Activated CD4-positive, alpha-beta T cell treated with anti-CD3 and anti-CD28 coated beads for 36 hours (primary cell): ENCODE data around the gene YIPF2. TPM values are rescaled to one million over a fixed set of nuclear protein-coding genes. Genes with fewer than 3 reads are reported as not detected.
"Not testable (repeated sequence)": the region's sequence is repeated elsewhere in the genome, so short reads cannot be mapped to it uniquely, and the experiment has no call there.

Experiments
- ATAC-seq: fragments of 200-7000 bp; cut with Tn5 transposase; one replicate; pipeline ENCODE4 v1.10.0; 2021; ENCODE audit warnings: mild to moderate bottlenecking, moderate library complexity
- CTCF ChIA-PET: fragments of 350-600 bp; sonication (Branson Sonifier 250); formaldehyde crosslinking; loops from one replicate; lab custom pipeline; 2021; ENCODE audit warnings: antibody characterized with exemption; lab: Charles Lee
- POLR2A ChIA-PET: fragments of 350-600 bp; sonication (Branson Sonifier 250); formaldehyde crosslinking; loops from one replicate; lab custom pipeline; 2021; ENCODE audit warnings: antibody characterized with exemption, inconsistent platforms; lab: Charles Lee
- DNase-seq: peaks from one replicate; pipeline ENCODE4 v3.0.0-alpha.2; 2020
- H3K27ac Mint-ChIP-seq: one replicate; pipeline ENCODE4 v1.8.0; 2021; ENCODE audit warnings: mixed read lengths
- H3K27me3 Mint-ChIP-seq: one replicate; pipeline ENCODE4 v1.8.0; 2021; ENCODE audit warnings: mixed read lengths
- H3K36me3 Mint-ChIP-seq: one replicate; pipeline ENCODE4 v1.8.0; 2021; ENCODE audit warnings: low read depth, mixed read lengths
- H3K4me1 Mint-ChIP-seq: one replicate; pipeline ENCODE4 v1.8.0; 2021; ENCODE audit warnings: mixed read lengths
- H3K4me3 Mint-ChIP-seq: one replicate; pipeline ENCODE4 v1.8.0; 2021; ENCODE audit warnings: mild to moderate bottlenecking, moderate library complexity, mixed read lengths
- H3K9me3 Mint-ChIP-seq: one replicate; pipeline ENCODE4 v1.8.0; 2021; ENCODE audit warnings: low read depth, mixed read lengths
- intact Hi-C, 2 experiments: fragments of 100-400 bp; cut with DNase I in 1 of 2; cut with micrococcal nuclease in 1 of 2; formaldehyde crosslinking; loops; one replicate each; pipeline versions ENCODE4 v1.14.2 to v1.15.1; 2022 to 2024; cut with DNase I, micrococcal nuclease
- total RNA-seq, 2 experiments: library from RNA; stranded (reverse); gene quantifications; one replicate each; pipeline ENCODE4 v1.2.3, GENCODE V29; 2021

Gene YIPF2
- total RNA-seq, 2 experiments from 2014 or later = 15.8 to 21.3 TPM

DNA sequence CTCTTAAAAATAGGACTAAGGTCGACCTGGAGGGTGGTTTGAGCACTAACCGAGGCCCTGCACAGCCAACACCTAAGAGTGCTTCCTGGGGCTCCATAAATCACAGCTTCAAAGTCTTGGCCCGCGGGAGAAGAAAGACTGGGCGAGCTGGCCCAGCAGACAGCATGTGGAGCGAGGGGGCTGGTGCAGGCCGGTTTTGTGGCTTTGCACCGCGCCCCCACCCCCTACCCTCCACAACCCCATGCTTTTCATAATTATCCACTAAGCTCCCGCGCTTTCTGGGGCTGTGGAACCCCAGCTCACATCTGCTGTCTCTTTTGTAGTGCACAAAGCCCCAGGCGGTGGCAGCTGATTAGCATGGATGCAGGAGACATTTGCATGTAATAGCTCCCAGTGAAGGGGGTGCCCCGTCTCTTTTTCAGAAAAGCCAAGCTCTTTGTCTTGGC, 40.0 kb downstream of the YIPF2 start:
- H3K4me1 Mint-ChIP-seq = no peaks in the 10 kb centered on the region
- intact Hi-C loops = no loop called here
- POLR2A ChIA-PET = no interaction called here
- no peak overlapping the region for H3K4me3 Mint-ChIP-seq
- H3K27me3 Mint-ChIP-seq = no peaks in the 10 kb centered on the region
- CTCF ChIA-PET = interaction anchor here (0.7 to 1.7 kb wide), 4 partner anchors 11 to 171 kb away, joined by 3 to 6 read pairs (median 4); partner anchors contain the start of gene DNM2
- ATAC-seq (no peak), DNase-seq (no peak)
- no peaks in the 10 kb centered on the region for H3K9me3 Mint-ChIP-seq
- H3K36me3 Mint-ChIP-seq = no peaks in the 10 kb centered on the region
- H3K27ac Mint-ChIP-seq = no peak overlapping the region

DNA sequence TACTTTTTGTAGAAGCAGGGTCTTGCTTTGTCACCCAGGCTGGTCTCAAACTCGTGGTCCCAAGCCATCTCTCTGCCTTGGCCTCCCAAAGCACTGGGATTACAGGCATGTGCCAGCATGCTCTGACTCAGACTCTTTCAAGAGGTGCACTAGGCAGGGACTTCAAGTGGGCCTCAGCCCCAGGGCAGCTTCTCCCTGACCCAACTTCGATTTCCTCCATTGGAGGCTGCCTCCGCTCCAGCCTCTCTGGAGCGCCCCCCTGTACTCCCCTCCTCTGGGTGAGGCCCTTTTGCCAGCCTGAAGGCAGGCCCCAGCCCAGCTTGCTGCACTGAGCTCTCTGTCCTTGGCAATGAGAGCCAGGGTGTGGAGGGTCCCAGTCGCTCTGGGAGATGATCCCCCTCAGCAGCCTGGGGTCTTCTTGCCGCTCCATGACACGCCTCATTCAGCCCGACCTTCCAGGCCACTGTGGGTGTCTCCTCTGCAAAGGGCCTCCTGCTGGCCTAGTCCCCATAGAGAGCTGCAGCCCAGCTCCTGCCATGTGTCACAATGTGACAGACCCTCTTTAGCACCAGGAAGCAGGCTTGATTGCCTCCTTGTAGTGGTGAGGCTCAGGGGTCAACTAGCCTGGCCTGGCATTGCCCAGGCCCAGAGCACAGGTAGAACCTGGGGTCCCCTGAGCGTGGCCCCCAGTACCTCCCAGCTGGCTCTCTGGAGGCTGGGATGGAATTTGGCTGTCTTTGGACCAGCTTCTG, 40.6 kb downstream of the YIPF2 start:
- no peak overlapping the region for H3K27ac Mint-ChIP-seq
- H3K27me3 Mint-ChIP-seq = no peaks in the 10 kb centered on the region
- intact Hi-C loops = no loop called here
- CTCF ChIA-PET = interaction anchor here (0.7 to 1.7 kb wide), 4 partner anchors 11 to 206 kb away, joined by 3 to 5 read pairs (median 4); partner anchors contain the start of gene DNM2
- ATAC-seq (no peak), DNase-seq (no peak)
- H3K9me3 Mint-ChIP-seq = no peaks in the 10 kb centered on the region
- POLR2A ChIA-PET = no interaction called here
- H3K36me3 Mint-ChIP-seq = peaks cover 3% of the 10 kb centered on the region
- no peaks in the 10 kb centered on the region for H3K4me1 Mint-ChIP-seq
- H3K4me3 Mint-ChIP-seq = no peak overlapping the region

DNA sequence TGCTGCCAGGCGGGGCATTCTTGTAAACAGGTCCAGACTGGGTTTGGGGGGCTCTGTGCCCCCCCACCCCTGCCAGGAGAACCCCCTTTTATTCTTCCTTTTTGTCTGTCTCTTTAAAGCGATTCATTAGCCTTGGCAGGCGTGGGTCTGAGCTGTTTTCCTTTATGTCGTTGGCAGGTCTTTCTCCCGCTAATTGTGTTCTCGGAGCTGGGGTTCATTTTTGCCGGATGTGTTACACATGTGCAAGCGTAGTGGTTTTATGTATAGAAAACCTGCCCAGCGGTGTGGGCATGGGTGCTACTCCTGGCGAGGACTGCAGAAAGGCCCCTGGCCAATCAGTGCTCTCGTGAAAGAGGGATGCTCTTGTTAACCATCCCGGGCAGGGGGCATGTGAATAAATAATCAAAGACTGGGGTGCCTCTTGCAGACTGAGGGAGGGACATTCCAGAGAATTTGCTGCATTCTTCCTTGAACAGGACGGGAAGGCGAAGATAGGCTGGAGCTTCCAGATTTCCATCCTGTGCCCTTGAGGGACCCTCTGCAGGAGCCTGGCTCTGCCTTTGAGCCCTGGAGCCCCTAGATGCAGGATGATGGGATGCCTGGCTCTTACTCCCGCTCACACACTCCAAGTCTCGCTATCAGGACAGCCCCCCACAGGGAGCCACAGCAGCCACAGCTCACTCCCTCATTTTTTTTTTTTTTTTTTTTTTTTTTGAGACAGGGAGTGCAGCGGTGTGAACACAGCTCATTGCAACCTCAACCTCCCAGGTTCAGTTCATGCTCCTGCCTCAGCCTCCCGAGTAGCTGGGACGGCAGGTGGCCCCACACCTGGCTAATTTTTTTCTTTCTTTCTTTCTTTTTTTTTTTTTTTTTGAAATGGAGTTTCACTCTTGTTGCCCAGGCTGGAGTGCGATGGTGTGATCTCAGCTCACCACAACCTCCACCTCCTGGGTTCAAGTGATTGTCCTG, 43.0 kb downstream of the YIPF2 start:
- Mint-ChIP-seq H3K27ac (no peak overlapping the region), H3K9me3 (no peaks in the 10 kb centered on the region), H3K36me3 (peaks cover 3% of the 10 kb centered on the region), H3K4me3 (no peak overlapping the region), H3K4me1 (no peaks in the 10 kb centered on the region), H3K27me3 (no peaks in the 10 kb centered on the region)
- ChIA-PET CTCF (interaction anchor here (0.6 to 1.2 kb wide), 5 partner anchors 12 to 1978 kb away, joined by 3 to 4 read pairs (median 4); no protein-coding TSS in a partner anchor), POLR2A (no interaction called here)
- intact Hi-C loops = no loop called here
- no peak for ATAC-seq
- DNase-seq = no peak

DNA sequence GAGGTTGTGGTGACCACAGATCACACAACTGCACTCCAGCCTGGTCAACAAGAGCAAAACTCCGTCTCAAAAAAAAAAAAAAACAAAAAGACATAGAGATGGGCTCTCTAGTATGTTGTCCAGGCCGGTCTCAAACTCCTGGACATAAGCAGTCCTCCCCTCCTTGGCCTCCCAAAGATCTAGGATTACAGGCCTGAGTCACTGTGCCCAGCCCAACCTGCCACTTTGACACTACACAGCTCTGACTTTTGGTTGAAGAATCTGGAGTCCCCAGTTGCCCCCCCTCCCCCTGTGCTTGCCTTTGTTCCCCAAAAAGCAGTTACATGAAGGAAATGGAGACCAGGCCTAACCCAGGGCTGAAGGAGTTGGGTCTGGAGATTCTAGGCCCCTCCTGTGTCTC, 44.2 kb downstream of the YIPF2 start:
- no peaks in the 10 kb centered on the region for H3K9me3 Mint-ChIP-seq
- no peak for ATAC-seq
- H3K36me3 Mint-ChIP-seq = peaks cover 6% of the 10 kb centered on the region
- CTCF ChIA-PET = interaction anchor here (0.9 kb wide), 1 partner anchor 1980 kb away, joined by 4 read pairs; no protein-coding TSS in a partner anchor
- POLR2A ChIA-PET = no interaction called here
- no peak for DNase-seq
- intact Hi-C loops = no loop called here
- no peaks in the 10 kb centered on the region for H3K27me3 Mint-ChIP-seq
- H3K27ac Mint-ChIP-seq = no peak overlapping the region
- H3K4me3 Mint-ChIP-seq = no peak overlapping the region
- H3K4me1 Mint-ChIP-seq = peaks cover 4% of the 10 kb centered on the region

DNA sequence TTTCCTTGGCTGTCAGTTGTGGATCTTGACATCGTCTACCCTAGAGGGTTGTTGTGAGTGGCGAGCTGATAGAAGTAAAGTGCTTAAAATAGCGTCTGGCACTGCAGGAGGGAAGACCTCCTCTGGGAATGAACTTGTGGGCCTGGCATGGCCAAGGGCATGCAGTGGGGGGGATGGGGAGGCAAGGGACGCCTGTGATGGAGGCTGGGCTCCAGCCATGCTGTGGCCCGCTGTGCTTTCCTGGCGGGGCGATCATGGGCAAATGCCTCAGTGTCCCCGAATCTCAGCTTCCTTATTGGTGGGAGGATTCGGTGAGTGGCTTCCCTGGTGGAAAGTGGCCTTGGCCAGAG, 46.4 kb downstream of the YIPF2 start:
- ATAC-seq = no peak
- Mint-ChIP-seq H3K4me3 (no peak overlapping the region), H3K27me3 (no peaks in the 10 kb centered on the region), H3K36me3 (peaks cover 7% of the 10 kb centered on the region), H3K9me3 (no peaks in the 10 kb centered on the region), H3K4me1 (peaks cover 20% of the 10 kb centered on the region), H3K27ac (no peak overlapping the region)
- no peak for DNase-seq
- intact Hi-C loops = no loop called here
- ChIA-PET POLR2A (interaction anchor here (0.5 to 0.8 kb wide), 3 partner anchors 35 to 330 kb away, joined by 3 read pairs; no protein-coding TSS in a partner anchor), CTCF (no interaction called here)

DNA sequence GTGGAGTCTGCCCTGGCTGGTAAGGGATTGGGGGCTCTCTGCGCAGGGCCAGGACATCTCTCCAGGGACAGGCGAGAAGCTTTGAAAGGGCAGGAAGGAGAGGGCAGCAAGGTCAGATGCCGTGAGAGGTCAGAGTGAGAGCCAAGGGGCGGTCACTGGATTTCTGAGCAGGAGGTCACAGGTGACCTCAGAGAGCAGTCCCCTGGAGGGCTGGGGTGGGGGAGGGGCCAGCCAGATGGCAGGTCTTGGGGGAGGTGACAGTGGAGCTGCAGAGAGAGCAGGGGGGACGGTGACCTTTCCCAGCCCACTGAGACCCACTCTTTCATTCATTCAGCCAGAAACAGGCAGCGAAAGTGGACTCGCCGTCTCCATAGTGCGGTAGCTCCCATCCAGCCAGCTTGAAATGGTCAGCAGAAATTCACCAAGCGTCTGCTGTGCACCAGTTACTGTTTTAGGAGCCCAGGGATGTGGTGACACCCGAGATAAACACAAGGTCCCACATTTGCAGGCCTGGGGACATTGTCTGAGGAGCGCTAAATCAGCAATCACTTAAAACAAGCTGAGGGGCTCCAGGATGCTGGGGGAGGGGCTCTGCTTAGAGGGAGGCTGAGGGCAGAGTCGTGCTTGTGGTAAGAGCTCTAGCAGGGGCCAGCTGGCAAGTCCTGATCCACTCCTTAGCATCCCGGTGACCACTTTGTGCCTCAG, 46.9 kb downstream of the YIPF2 start:
- Mint-ChIP-seq H3K4me3 (no peak overlapping the region), H3K27me3 (no peaks in the 10 kb centered on the region), H3K36me3 (peaks cover 7% of the 10 kb centered on the region), H3K4me1 (peaks cover 25% of the 10 kb centered on the region), H3K9me3 (no peaks in the 10 kb centered on the region), H3K27ac (no peak overlapping the region)
- ATAC-seq = no peak
- DNase-seq = no peak
- ChIA-PET CTCF (interaction anchor here (0.6 to 2.5 kb wide), 5 partner anchors 10 to 373 kb away, joined by 3 to 10 read pairs (median 3); partner anchors contain the start of gene CARM1), POLR2A (interaction anchor here (0.5 to 0.8 kb wide), 3 partner anchors 36 to 329 kb away, joined by 3 read pairs; no protein-coding TSS in a partner anchor)
- intact Hi-C loops = no loop called here

DNA sequence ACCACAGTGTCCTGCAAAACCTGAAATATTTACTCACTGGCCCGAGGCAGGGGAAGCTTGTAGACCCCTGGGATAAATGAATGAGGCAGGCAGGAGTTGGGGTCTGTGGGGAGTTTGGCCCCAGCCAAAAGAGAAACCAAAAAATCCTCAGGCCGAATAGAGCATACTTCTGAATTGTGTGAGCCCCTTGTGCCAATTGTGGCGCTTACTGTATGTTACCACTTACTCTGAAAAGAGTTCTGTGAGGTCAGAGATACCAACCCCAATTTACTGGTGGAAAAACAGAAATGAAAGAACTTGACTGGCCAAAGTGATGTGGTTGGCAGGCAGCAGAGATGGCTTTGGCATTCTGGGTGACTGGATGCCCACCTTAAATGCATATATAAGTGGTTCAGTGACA, 50.2 kb downstream of the YIPF2 start:
- Mint-ChIP-seq H3K4me3 (no peak overlapping the region), H3K27me3 (no peaks in the 10 kb centered on the region), H3K9me3 (no peaks in the 10 kb centered on the region), H3K27ac (peak overlapping the region; percentile 86), H3K36me3 (peaks cover 9% of the 10 kb centered on the region), H3K4me1 (peaks cover 35% of the 10 kb centered on the region)
- DNase-seq (no peak), ATAC-seq (no peak)
- intact Hi-C loops = loop anchor here in 1 of 2 experiments (2.0 to 10.0 kb wide), 2 partner anchors 83 to 773 kb away; partner anchors contain the start of genes ANGPTL6, PPAN and SMARCA4
- ChIA-PET CTCF (no interaction called here), POLR2A (no interaction called here)

DNA sequence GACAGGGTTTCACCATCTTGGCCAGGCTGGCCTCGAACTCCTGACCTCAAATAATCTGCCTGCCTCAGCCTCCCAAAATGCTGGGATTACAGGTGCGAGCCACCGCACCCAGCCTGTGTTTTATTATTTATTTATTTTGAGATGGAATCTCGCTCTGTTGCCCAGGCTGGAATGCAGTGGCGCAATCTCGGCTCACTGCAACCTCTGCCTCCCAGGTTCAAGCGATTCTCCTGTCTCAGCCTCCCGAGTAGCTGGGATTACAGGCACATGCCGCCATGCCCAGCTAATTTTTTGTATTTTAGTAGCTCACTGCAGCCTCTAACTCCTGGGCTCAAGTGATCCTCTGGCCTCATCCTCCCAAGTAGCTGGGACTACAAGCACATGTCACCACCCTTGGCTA, 50.8 kb downstream of the YIPF2 start:
- peak overlapping the region; percentile 86 for H3K27ac Mint-ChIP-seq

DNA sequence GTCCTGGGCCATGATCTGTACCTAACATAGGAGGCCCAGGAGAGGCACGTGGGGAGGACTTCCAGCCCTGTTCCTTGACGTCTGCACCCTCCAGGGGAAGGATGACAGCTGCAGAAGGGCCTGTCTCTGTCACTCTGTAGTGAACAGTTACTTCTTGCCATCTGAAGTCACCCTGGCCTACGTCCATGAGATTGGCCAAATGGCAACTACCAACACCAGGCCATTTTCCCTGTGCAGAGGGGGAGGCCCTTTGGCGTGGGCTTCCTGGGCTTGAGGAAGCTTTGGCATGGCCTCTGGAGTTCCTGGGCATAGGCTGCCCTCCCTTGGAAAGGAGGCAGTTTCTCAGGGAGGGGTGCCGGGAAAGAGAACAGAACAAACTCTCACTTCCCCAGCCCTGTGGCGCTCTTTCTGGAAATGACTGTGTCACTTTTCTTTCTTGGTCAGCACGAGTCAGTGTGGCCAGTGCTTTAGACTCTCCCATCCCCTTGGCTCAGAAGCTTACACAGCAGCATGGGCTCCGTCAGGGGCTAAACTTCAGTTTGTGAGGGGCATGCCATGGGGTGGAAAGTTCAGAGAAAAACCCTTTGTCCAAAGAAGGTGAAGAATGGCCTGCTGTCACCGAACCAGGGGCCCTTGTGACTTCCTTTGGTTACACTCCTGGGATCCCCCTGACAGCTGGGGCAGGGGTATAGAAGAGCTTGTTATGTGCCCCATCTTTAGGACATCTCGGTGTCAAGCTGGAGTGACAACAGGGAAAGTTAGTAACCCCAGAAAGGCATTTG, 51.8 kb downstream of the YIPF2 start:
- Mint-ChIP-seq H3K27ac (peak overlapping the region; percentile 47), H3K9me3 (no peaks in the 10 kb centered on the region), H3K4me3 (no peak overlapping the region), H3K36me3 (peaks cover 13% of the 10 kb centered on the region), H3K4me1 (peaks cover 42% of the 10 kb centered on the region), H3K27me3 (no peaks in the 10 kb centered on the region)
- ChIA-PET CTCF (interaction anchor here (0.7 to 1.2 kb wide), 3 partner anchors 12 to 250 kb away, joined by 3 to 5 read pairs (median 3); no protein-coding TSS in a partner anchor), POLR2A (interaction anchor here (0.6 kb wide), 1 partner anchor 222 kb away, joined by 3 read pairs; no protein-coding TSS in a partner anchor)
- intact Hi-C loops = loop anchor here in 1 of 2 experiments (10.0 kb wide), 1 partner anchor 772 kb away; the partner anchor contains the start of genes ANGPTL6 and PPAN
- ATAC-seq (peak; percentile 14), DNase-seq (peak; percentile 25)

More for the DNA sequence above, 50.8 kb downstream of the YIPF2 start:
- H3K27me3 Mint-ChIP-seq, ATAC-seq, DNase-seq, POLR2A ChIA-PET, H3K9me3 Mint-ChIP-seq, H3K4me3 Mint-ChIP-seq: not testable (repeated sequence)
- Mint-ChIP-seq H3K36me3 (peaks cover 12% of the 10 kb centered on the region), H3K4me1 (peaks cover 41% of the 10 kb centered on the region)
- CTCF ChIA-PET = interaction anchor here (0.6 to 1.2 kb wide), 3 partner anchors 11 to 249 kb away, joined by 3 read pairs; no protein-coding TSS in a partner anchor
- intact Hi-C loops = loop anchor here in 1 of 2 experiments (2.0 to 10.0 kb wide), 2 partner anchors 83 to 773 kb away; partner anchors contain the start of genes ANGPTL6, PPAN and SMARCA4
